PFSK-1 (cell line): ENCODE results near the gene DCAF5. TPM values are rescaled to one million over a fixed set of nuclear protein-coding genes. Genes with fewer than 3 reads are reported as not detected.

ENCODE experiments used
- FOXP2 ChIP-seq: optimal IDR thresholded peaks from 2 replicates; pipeline ENCODE3; 2011; ENCODE audit warnings: borderline replicate concordance, control low read depth, inconsistent platforms; ENCODE audit not compliant: insufficient read depth; ENCODE audit errors: extremely low read length, extremely low read depth
- POLR2AphosphoS5 ChIP-seq: IDR thresholded peaks from 2 replicates; pipeline ENCODE4 v1.6.1; 2012; ENCODE audit warnings: low read depth, mild to moderate bottlenecking, control low read depth, low read length, moderate library complexity
- SIN3A ChIP-seq: IDR thresholded peaks from 2 replicates; pipeline ENCODE4 v1.6.1; 2012; ENCODE audit warnings: mild to moderate bottlenecking, low read length, moderate library complexity, borderline replicate concordance; ENCODE audit not compliant: insufficient read depth
- TAF1 ChIP-seq: IDR thresholded peaks from 2 replicates; pipeline ENCODE4 v1.6.1; 2012; ENCODE audit warnings: low read length, control low read depth, borderline replicate concordance; ENCODE audit not compliant: insufficient read depth
- polyA plus RNA-seq: library from polyadenylated mRNA; unstranded; fragments of >200 nt; gene quantifications from one replicate; pipeline ENCODE4 v1.2.1, GENCODE V29; 2012; ENCODE audit warnings: low read depth, missing spikeins; ENCODE audit not compliant: insufficient read length
- TF ChIP-seq, protein P1 (sequence below), 2 experiments: IDR thresholded peaks; 2 replicates each; pipeline versions ENCODE4 v1.6.1 to v1.8.0; 2011 to 2012; ENCODE audit warnings: low read depth in 2 of 2, low read length in 2 of 2, control low read depth in 1 of 2, inconsistent platforms in 1 of 2, mild to moderate bottlenecking in 1 of 2, moderate library complexity in 1 of 2; ENCODE audit not compliant: insufficient read depth in 1 of 2

DCAF5 gene, protein sequence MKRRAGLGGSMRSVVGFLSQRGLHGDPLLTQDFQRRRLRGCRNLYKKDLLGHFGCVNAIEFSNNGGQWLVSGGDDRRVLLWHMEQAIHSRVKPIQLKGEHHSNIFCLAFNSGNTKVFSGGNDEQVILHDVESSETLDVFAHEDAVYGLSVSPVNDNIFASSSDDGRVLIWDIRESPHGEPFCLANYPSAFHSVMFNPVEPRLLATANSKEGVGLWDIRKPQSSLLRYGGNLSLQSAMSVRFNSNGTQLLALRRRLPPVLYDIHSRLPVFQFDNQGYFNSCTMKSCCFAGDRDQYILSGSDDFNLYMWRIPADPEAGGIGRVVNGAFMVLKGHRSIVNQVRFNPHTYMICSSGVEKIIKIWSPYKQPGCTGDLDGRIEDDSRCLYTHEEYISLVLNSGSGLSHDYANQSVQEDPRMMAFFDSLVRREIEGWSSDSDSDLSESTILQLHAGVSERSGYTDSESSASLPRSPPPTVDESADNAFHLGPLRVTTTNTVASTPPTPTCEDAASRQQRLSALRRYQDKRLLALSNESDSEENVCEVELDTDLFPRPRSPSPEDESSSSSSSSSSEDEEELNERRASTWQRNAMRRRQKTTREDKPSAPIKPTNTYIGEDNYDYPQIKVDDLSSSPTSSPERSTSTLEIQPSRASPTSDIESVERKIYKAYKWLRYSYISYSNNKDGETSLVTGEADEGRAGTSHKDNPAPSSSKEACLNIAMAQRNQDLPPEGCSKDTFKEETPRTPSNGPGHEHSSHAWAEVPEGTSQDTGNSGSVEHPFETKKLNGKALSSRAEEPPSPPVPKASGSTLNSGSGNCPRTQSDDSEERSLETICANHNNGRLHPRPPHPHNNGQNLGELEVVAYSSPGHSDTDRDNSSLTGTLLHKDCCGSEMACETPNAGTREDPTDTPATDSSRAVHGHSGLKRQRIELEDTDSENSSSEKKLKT
- 18.1 TPM for polyA plus RNA-seq

DNA sequence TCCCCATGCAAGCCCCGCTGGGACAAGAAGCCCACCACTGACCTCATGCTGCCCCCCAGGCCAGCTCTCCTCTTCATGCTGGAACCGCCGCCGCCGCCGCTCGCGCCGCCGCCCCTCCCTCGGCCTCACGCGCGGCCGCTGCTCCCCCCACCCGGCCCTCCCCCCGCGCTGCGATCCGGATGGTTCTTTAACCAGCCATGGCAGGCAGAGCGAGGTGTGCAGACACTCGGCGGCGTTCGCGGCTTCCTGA lies at the start of gene DCAF5:
Gene DCAF5, minus strand, starts transcription at position 218 of the 250 bp plus-strand sequence. Its CDS starts 141 bp downstream, at position 77.
- TF ChIP-seq POLR2AphosphoS5 (no peak), SIN3A (no peak), TAF1 (no peak), FOXP2 (no peak)
- TF ChIP-seq, protein P1, sequence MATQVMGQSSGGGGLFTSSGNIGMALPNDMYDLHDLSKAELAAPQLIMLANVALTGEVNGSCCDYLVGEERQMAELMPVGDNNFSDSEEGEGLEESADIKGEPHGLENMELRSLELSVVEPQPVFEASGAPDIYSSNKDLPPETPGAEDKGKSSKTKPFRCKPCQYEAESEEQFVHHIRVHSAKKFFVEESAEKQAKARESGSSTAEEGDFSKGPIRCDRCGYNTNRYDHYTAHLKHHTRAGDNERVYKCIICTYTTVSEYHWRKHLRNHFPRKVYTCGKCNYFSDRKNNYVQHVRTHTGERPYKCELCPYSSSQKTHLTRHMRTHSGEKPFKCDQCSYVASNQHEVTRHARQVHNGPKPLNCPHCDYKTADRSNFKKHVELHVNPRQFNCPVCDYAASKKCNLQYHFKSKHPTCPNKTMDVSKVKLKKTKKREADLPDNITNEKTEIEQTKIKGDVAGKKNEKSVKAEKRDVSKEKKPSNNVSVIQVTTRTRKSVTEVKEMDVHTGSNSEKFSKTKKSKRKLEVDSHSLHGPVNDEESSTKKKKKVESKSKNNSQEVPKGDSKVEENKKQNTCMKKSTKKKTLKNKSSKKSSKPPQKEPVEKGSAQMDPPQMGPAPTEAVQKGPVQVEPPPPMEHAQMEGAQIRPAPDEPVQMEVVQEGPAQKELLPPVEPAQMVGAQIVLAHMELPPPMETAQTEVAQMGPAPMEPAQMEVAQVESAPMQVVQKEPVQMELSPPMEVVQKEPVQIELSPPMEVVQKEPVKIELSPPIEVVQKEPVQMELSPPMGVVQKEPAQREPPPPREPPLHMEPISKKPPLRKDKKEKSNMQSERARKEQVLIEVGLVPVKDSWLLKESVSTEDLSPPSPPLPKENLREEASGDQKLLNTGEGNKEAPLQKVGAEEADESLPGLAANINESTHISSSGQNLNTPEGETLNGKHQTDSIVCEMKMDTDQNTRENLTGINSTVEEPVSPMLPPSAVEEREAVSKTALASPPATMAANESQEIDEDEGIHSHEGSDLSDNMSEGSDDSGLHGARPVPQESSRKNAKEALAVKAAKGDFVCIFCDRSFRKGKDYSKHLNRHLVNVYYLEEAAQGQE (IDR thresholded peaks at IDR 0.05; ENCODE audit: insufficient read depth in 1 of 2, low read depth in 2 of 2, low read length in 2 of 2): no peak

- no peak for TF ChIP-seq SIN3A
Measured at GRCh38 chr14:69199786-69200185, 46.9 kb upstream of the DCAF5 start.

GRCh38 chr14:69193721-69194120 lies 40.8 kb upstream of the DCAF5 start:
- TF ChIP-seq, protein P1 (IDR thresholded peaks at IDR 0.05; ENCODE audit: insufficient read depth in 1 of 2, low read depth in 2 of 2, low read length in 2 of 2): no peak
- TF ChIP-seq SIN3A (no peak), POLR2AphosphoS5 (no peak), FOXP2 (no peak), TAF1 (no peak)

- TF ChIP-seq SIN3A (no peak), FOXP2 (peak; percentile 54)
Measured at GRCh38 chr14:69191340-69192111, 38.6 kb upstream of the DCAF5 start, which contains the start of gene EXD2. Gene EXD2 (plus strand): TSS chr14:69191498. CDS start chr14:69209471, 17,973 bp downstream.

DNA sequence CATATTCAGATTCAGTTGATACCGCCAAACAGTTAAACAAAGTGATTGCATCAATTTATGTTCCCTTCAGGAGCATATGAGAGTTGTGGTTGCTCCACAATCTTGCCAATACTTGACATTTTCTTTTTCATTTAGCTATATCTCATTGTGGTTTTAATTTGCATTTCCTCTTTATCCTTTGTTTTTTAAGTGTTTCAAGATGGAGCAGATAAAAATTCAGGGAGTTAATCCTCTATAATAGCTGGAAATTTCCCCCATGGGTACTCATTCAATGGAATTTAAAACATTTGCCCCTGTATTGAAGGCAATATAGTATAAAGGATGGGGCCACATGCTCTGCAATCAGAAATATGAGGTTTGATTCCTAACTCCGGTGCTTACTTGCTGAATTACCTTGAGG lies 37.3 kb upstream of the DCAF5 start:
- TF ChIP-seq TAF1 (no peak), FOXP2 (no peak), POLR2AphosphoS5 (no peak), SIN3A (no peak)
- TF ChIP-seq, protein P1 (IDR thresholded peaks at IDR 0.05; ENCODE audit: insufficient read depth in 1 of 2, low read depth in 2 of 2, low read length in 2 of 2): no peak

DNA sequence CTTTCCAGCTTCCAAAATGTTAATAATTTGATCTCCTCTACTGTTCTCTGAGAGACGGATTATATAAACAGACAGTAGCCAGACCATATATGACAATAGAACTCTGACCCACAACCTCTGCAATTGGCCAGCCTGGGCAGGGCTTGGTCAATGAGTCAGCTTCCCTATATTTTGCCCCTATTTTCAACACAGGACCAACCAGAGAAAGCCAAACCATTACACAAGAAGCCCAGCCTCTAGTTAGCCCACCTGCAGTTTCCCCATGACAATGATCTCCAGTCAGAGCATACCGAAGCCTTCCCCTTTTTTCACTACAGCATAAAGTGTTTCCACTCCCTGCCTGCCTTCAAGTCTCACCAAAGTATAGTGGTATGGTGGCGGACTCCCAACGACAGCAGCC lies 30.8 kb upstream of the DCAF5 start:
- TF ChIP-seq TAF1: no peak
- no peak for TF ChIP-seq FOXP2
- TF ChIP-seq SIN3A: no peak
- no peak for TF ChIP-seq POLR2AphosphoS5
- TF ChIP-seq, protein P1 (IDR thresholded peaks at IDR 0.05; ENCODE audit: insufficient read depth in 1 of 2, low read depth in 2 of 2, low read length in 2 of 2): no peak
